HCT116 (cell line): ENCODE data around the gene PIGN. TPM values are rescaled to one million over a fixed set of nuclear protein-coding genes. Genes with fewer than 3 reads are reported as not detected.

Experiments
- ATAC-seq: fragments of 200-7000 bp; cut with Tn5 transposase; 2 replicates; pipeline ENCODE4 v1.9.1; 2020; ENCODE audit warnings: mild to moderate bottlenecking, moderate library complexity
- BruUV-seq: library from RNA; stranded (reverse); fragments of 400-500 nt; replicated peaks from 2 replicates; lab custom pipeline; 2021; lab: Mats Ljungman, UMichigan
- CTCF ChIA-PET: fragments of 300-600 bp; sonication (Branson Sonifier 250); formaldehyde crosslinking; loops from one replicate; lab custom pipeline; 2021; ENCODE audit warnings: antibody characterized with exemption; lab: Charles Lee
- POLR2A ChIA-PET: fragments of 300-600, 350-600 bp; sonication (Branson Sonifier 250); formaldehyde crosslinking; loops from one replicate; lab custom pipeline; 2021; ENCODE audit warnings: antibody characterized with exemption; lab: Charles Lee
- RAD21 ChIA-PET, 2 experiments: fragments of 300-600 bp; sonication (Branson Sonifier 250); formaldehyde crosslinking; loops; one replicate each; lab custom pipeline; 2023; ENCODE audit warnings: low total read pairs in 2 of 2; ENCODE audit not compliant: uncharacterized antibody in 2 of 2, unreplicated experiment in 2 of 2, low non-redundant PET in 1 of 2; lab: Charles Lee
- DNase-seq: peaks from one replicate; pipeline ENCODE4 v3.0.0-alpha.2; 2010; ENCODE audit warnings: low read depth, low spot score
- H2AFZ ChIP-seq: fragments of 200-600 bp; shearing (Covaris generic), sonication (generic); 2 replicates; pipeline ENCODE4 v1.6.1; 2017; ENCODE audit warnings: low read depth, mixed run types, mixed read lengths, antibody characterized with exemption, low read length; ENCODE audit not compliant: poor library complexity, severe bottlenecking
- H3K27ac ChIP-seq: 2 replicates; pipeline ENCODE4 v1.5.1; 2012; ENCODE audit warnings: low read depth, low read length
- H3K27me3 ChIP-seq: fragments of 200-600 bp; sonication (generic); 2 replicates; pipeline ENCODE4 v1.6.1; 2016; ENCODE audit warnings: mixed run types, low read length, mixed read lengths; ENCODE audit not compliant: insufficient read depth
- H3K36me3 ChIP-seq, 2 experiments: fragments of 200-500 bp in 1 of 2; fragments of 200-600 bp in 1 of 2; sonication (Bioruptor generic) in 1 of 2; sonication (generic) in 1 of 2; 2 replicates each; pipeline versions ENCODE4 v1.5.1 to v1.6.1; 2014 to 2016; ENCODE audit warnings: low read length in 2 of 2, inconsistent platforms in 1 of 2, mixed read lengths in 1 of 2, mixed run types in 1 of 2; ENCODE audit not compliant: insufficient read depth in 2 of 2, control insufficient read depth in 1 of 2
- H3K4me1 ChIP-seq, 2 experiments: fragments of 200-600 bp in 1 of 2; sonication (generic) in 1 of 2; 2 replicates each; pipeline versions ENCODE4 v1.5.1 to v1.6.1; 2012 to 2017; ENCODE audit warnings: low read length in 2 of 2, inconsistent platforms in 1 of 2, mild to moderate bottlenecking in 1 of 2, mixed read lengths in 1 of 2, mixed run types in 1 of 2, moderate library complexity in 1 of 2; ENCODE audit not compliant: insufficient read depth in 2 of 2, control insufficient read depth in 1 of 2
- H3K4me2 ChIP-seq: fragments of 200-600 bp; sonication (generic); 2 replicates; pipeline ENCODE4 v1.6.1; 2017; ENCODE audit warnings: mixed run types, low read length, mixed read lengths
- H3K4me3 ChIP-seq, 2 experiments: fragments of 200-600 bp in 1 of 2; sonication (generic) in 1 of 2; replicated peaks in 1 of 2; 2 replicates each; pipeline ENCODE4 v1.5.1; 2011 to 2016; ENCODE audit warnings: low read length in 2 of 2, control low read depth in 1 of 2, low read depth in 1 of 2, mild to moderate bottlenecking in 1 of 2, mixed read lengths in 1 of 2, mixed run types in 1 of 2
- H3K79me2 ChIP-seq: fragments of 200-600 bp; sonication (generic); 2 replicates; pipeline ENCODE4 v1.6.1; 2017; ENCODE audit warnings: mild to moderate bottlenecking, mixed run types, low read length, moderate library complexity, mixed read lengths; ENCODE audit not compliant: insufficient read depth
- H3K9ac ChIP-seq: fragments of 200-600 bp; sonication (generic); 2 replicates; pipeline ENCODE4 v1.6.1; 2016; ENCODE audit warnings: low read length, mixed read lengths
- H3K9me2 ChIP-seq: fragments of 200-600 bp; sonication (generic), shearing (Covaris generic); 2 replicates; pipeline ENCODE4 v1.6.1; 2017; ENCODE audit warnings: mixed run types, mild to moderate bottlenecking, moderate library complexity; ENCODE audit not compliant: insufficient read depth
- H3K9me3 ChIP-seq, 2 experiments: fragments of 200-500 bp in 1 of 2; fragments of 200-600 bp in 1 of 2; sonication (Bioruptor generic) in 1 of 2; sonication (generic) in 1 of 2; 2 replicates each; pipeline ENCODE4 v1.6.1; 2014 to 2017; ENCODE audit warnings: low read length in 2 of 2, mixed read lengths in 2 of 2, inconsistent platforms in 1 of 2, low read depth in 1 of 2, mild to moderate bottlenecking in 1 of 2, mixed run types in 1 of 2, moderate library complexity in 1 of 2; ENCODE audit not compliant: control insufficient read depth in 1 of 2, insufficient read depth in 1 of 2
- H4K20me1 ChIP-seq: fragments of 200-600 bp; sonication (generic), shearing (Covaris generic); 2 replicates; pipeline ENCODE4 v1.6.1; 2017; ENCODE audit warnings: mixed run types, mild to moderate bottlenecking, moderate library complexity; ENCODE audit not compliant: insufficient read depth
- ATF3 ChIP-seq: IDR thresholded peaks from 2 replicates; pipeline ENCODE4 v1.6.1; 2012
- CEBPB ChIP-seq: IDR thresholded peaks from 2 replicates; pipeline ENCODE4 v1.6.1; 2012; ENCODE audit warnings: low read depth
- EZH2 ChIP-seq: fragments of 200-600 bp; sonication (generic); IDR thresholded peaks from 2 replicates; pipeline ENCODE4 v1.6.1; 2017; ENCODE audit warnings: antibody characterized with exemption, mixed run types
- EZH2phosphoT487 ChIP-seq: fragments of 200-600 bp; IDR thresholded peaks from 2 replicates; pipeline ENCODE4 v1.6.1; 2018; ENCODE audit warnings: antibody characterized with exemption, borderline replicate concordance
- JUND ChIP-seq: IDR thresholded peaks from 2 replicates; pipeline ENCODE4 v1.6.1; 2012
- POLR2A ChIP-seq: IDR thresholded peaks from 2 replicates; pipeline ENCODE4 v1.7.0; 2011; ENCODE audit warnings: borderline replicate concordance; ENCODE audit not compliant: insufficient read depth, insufficient read length; ENCODE audit errors: extremely low read depth
- REST ChIP-seq: IDR thresholded peaks from 2 replicates; pipeline ENCODE4 v1.6.1; 2012; ENCODE audit warnings: low read depth
- SIN3A ChIP-seq: IDR thresholded peaks from 2 replicates; pipeline ENCODE4 v1.6.1; 2012; ENCODE audit warnings: low read depth
- SP1 ChIP-seq: IDR thresholded peaks from 2 replicates; pipeline ENCODE4 v1.6.1; 2012; ENCODE audit warnings: low read depth
- SRF ChIP-seq: IDR thresholded peaks from 2 replicates; pipeline ENCODE4 v1.6.1; 2012; ENCODE audit warnings: low read depth
- TCF7L2 ChIP-seq: IDR thresholded peaks from 2 replicates; pipeline ENCODE4 v1.7.0; 2011; ENCODE audit warnings: borderline replicate concordance, inconsistent platforms; ENCODE audit not compliant: insufficient read depth, insufficient read length; ENCODE audit errors: extremely low read depth
- YY1 ChIP-seq: IDR thresholded peaks from 2 replicates; pipeline ENCODE4 v1.6.1; 2011; ENCODE audit warnings: low read length, low read depth, moderate library complexity, mild to moderate bottlenecking; ENCODE audit not compliant: insufficient replicate concordance; ENCODE audit errors: extremely low read depth
- ZBTB33 ChIP-seq: IDR thresholded peaks from 2 replicates; pipeline ENCODE4 v1.6.1; 2011; ENCODE audit warnings: mild to moderate bottlenecking, low read length, moderate library complexity; ENCODE audit not compliant: insufficient replicate concordance; ENCODE audit errors: extremely low read depth
- ZNF274 ChIP-seq: fragments of 200-500 bp; sonication (Bioruptor generic); IDR thresholded peaks from 2 replicates; pipeline ENCODE4 v1.6.1; 2014; ENCODE audit warnings: mild to moderate bottlenecking, low read depth, low read length, inconsistent platforms
- intact Hi-C: fragments of 100-400 bp; cut with micrococcal nuclease; formaldehyde crosslinking; loops from 2 replicates; pipeline ENCODE4 v1.10.0; 2022
- total RNA-seq: library from RNA; stranded (reverse); gene quantifications from one replicate; pipeline ENCODE4 v1.2.1, GENCODE V29; 2021; ENCODE audit not compliant: unreplicated experiment

The PIGN gene
- total RNA-seq, 1 experiment from 2014 or later, result 12.2 TPM

GRCh38 chr18:62026586-62026985 lies 160.3 kb downstream of the PIGN start (continued):
- TF ChIP-seq YY1 (no peak), REST (no peak), JUND (no peak)

GRCh38 chr18:62024983-62025382 lies 161.9 kb downstream of the PIGN start:
- Histone ChIP-seq H3K27me3 (no peaks in the 10 kb centered on the region), H3K9ac (no peak overlapping the region), H4K20me1 (no peaks in the 10 kb centered on the region), H3K9me2 (no peaks in the 10 kb centered on the region), H3K79me2 (no peaks in the 10 kb centered on the region), H3K4me1 (peaks cover 0 to 3% of the 10 kb centered on the region in 2 experiments; a peak in 1 of 4 replicates), H2AFZ (no peak overlapping the region), H3K4me3 (no peak overlapping the region), H3K27ac (no peak overlapping the region), H3K9me3 (no peaks in the 10 kb centered on the region), H3K4me2 (no peak overlapping the region), H3K36me3 (no peaks in the 10 kb centered on the region)
- ChIA-PET RAD21 (no interaction called here), POLR2A (no interaction called here), CTCF (no interaction called here)
- intact Hi-C loops, result no loop called here
- no peak for DNase-seq
- no peak for ATAC-seq
- TF ChIP-seq ATF3 (no peak), CEBPB (no peak), JUND (no peak), ZBTB33 (no peak), TCF7L2 (no peak), SP1 (no peak), EZH2phosphoT487 (no peak), YY1 (no peak), POLR2A (no peak), EZH2 (no peak), SRF (no peak), SIN3A (no peak), ZNF274 (no peak), REST (no peak)
- BruUV-seq, result no TSS peak
